GM12875 (cell line): Measurements from ENCODE around the gene PARP8.

Source experiments
- H3K4me3 ChIP-seq: one replicate; pipeline ENCODE4 v1.5.1; 2011; ENCODE audit warnings: low read depth, low read length, control low read depth
- CTCF ChIP-seq: IDR thresholded peaks from 2 replicates; pipeline ENCODE4 v1.5.1; 2011; ENCODE audit warnings: low read depth, mild to moderate bottlenecking, control low read depth, inconsistent platforms, low read length, moderate library complexity, borderline replicate concordance; ENCODE audit not compliant: insufficient read depth

Gene PARP8

DNA sequence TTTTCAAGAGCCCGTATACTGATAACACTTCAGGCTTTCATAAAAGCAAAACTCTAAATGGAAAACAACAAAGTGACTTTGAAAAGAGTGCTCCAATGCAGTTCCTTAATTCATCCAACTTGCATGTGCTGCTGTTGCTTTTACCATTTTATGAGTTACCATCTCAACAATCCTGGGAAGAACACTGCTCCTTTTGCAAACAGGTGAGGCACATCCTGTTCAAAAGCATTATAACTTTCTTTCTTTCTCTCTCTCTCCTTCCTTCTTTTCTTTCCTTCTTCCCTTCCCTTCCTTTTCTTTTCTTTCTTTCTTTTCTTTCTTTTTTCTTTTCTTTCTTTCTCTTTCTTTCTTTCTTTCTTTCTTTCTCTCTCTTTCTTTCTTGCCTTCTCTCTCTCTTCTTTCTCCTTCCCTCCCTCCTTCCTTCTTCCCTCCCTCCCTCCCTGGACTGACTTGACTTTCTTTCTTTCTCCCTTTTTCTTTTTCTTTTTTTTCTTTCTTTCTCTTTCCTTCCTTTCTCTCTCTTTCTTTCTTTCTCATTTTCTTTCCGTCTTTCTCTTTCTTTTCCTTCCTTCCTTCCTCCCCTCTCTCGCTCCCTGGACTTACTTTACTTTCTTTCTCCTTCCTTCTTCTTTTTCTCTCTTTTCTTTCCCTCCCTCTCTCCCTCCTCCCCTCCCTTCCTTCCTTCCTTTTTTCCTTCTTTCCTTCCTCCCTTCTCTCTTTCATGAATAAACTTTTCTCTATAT is 11.2 kb upstream of the PARP8 start:
- no peak for TF ChIP-seq CTCF
- no peak overlapping the region for H3K4me3 ChIP-seq

- H3K4me3 ChIP-seq, result no peak overlapping the region
- TF ChIP-seq CTCF, result no peak
These were observed 10.6 kb upstream of the PARP8 start for GRCh38 chr5:50655810-50656205.

GRCh38 chr5:50657044-50657443 is 9.4 kb upstream of the PARP8 start:
- no peak overlapping the region for H3K4me3 ChIP-seq
- no peak for TF ChIP-seq CTCF

- TF ChIP-seq CTCF, result no peak
- H3K4me3 ChIP-seq, result no peak overlapping the region
These were observed 8.2 kb upstream of the PARP8 start for GRCh38 chr5:50658246-50658645.

DNA sequence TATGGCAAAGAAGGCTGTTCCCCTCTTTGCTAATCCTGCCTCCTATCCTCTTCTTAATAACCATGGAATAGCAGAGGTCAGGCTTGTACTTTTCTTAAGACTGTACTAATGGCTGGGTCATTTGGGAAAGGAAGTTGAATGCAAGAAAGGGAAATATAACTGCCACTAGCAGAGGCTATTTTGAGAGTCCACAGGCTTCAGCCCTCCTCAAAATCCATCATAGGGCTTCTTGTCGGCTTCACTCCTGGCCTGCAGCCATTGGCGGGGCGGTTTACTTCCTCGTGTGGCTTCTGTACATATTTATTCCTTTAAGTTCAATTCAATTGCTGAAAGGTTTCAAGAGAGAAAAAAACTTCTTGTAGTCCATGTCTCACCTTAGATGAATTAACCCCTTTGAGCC is 2.8 kb upstream of the PARP8 start:
- no peak for TF ChIP-seq CTCF

GRCh38 chr5:50665091-50665490 is 1.3 kb upstream of the PARP8 start:
- H3K4me3 ChIP-seq, result no peak overlapping the region
- TF ChIP-seq CTCF, result no peak

More for the DNA sequence above, 2.8 kb upstream of the PARP8 start:
- no peak overlapping the region for H3K4me3 ChIP-seq

GRCh38 chr5:50665761-50666202 is 655 bp upstream of the PARP8 start:
- peak overlapping the region; percentile 99 for H3K4me3 ChIP-seq
